Stimulated activated CD8-positive, alpha-beta memory T cell treated with anti-CD3 and anti-CD28 coated beads, Interleukin-7, amount 100 ng/mL, for 4 hours (primary cell): ENCODE data around the gene NUDCD2.
"Not testable (repeated sequence)": the region's sequence is repeated elsewhere in the genome, so short reads cannot be mapped to it uniquely, and the experiment has no call there.

Experiments used
- DNase-seq, 2 donors: peaks; one replicate each; pipeline ENCODE4 v3.0.0-alpha.2; 2020; ENCODE audit warnings: low read depth in 2 of 2

Gene NUDCD2

GRCh38 chr5:163467682-163468081, 7.8 kb upstream of the NUDCD2 start:
- DNase-seq: no peak

- no peak for DNase-seq
These were observed 3.1 kb upstream of the NUDCD2 start for GRCh38 chr5:163463063-163463435.

- DNase-seq: no peak
These were observed 765 bp upstream of the NUDCD2 start, which contains the start of gene HMMR for GRCh38 chr5:163460562-163461171. TSS of gene HMMR (plus strand) at chr5:163460632. CDS start at chr5:163460693, 61 bp downstream.

GRCh38 chr5:163459462-163459818, 462 bp downstream of the NUDCD2 start:
- DNase-seq: no peak

- no peak for DNase-seq
These were observed 1.0 kb downstream of the NUDCD2 start for GRCh38 chr5:163458778-163459385.

- no peak for DNase-seq
These were observed 3.1 kb downstream of the NUDCD2 start for GRCh38 chr5:163456840-163457239.

GRCh38 chr5:163456029-163456589, 3.8 kb downstream of the NUDCD2 start:
- no peak for DNase-seq

GRCh38 chr5:163455406-163455805, 4.5 kb downstream of the NUDCD2 start:
- not testable (repeated sequence) for DNase-seq

- no peak for DNase-seq
These were observed 6.2 kb downstream of the NUDCD2 start for GRCh38 chr5:163453705-163454104.

GRCh38 chr5:163451489-163451888, 8.4 kb downstream of the NUDCD2 start:
- DNase-seq: no peak

GRCh38 chr5:163448491-163448890, 11.4 kb downstream of the NUDCD2 start:
- no peak for DNase-seq

- DNase-seq: no peak
These were observed 12.0 kb downstream of the NUDCD2 start for GRCh38 chr5:163447875-163448274.

- DNase-seq: no peak
These were observed 12.7 kb downstream of the NUDCD2 start for GRCh38 chr5:163447191-163447590.

- DNase-seq: no peak
These were observed 14.6 kb downstream of the NUDCD2 start for GRCh38 chr5:163445345-163445744.

GRCh38 chr5:163444526-163444925, 15.4 kb downstream of the NUDCD2 start:
- DNase-seq: no peak

GRCh38 chr5:163440954-163441353, 18.9 kb downstream of the NUDCD2 start:
- no peak for DNase-seq

GRCh38 chr5:163439092-163439425, 20.8 kb downstream of the NUDCD2 start:
- no peak for DNase-seq

GRCh38 chr5:163437309-163438182, 22.4 kb downstream of the NUDCD2 start, which contains the start of gene CCNG1:
TSS of gene CCNG1 (plus strand) at chr5:163437595. CDS start at chr5:163439257, 1,662 bp downstream.
- DNase-seq: peak; percentile 80 to 81

- no peak for DNase-seq
These were observed 22.9 kb downstream of the NUDCD2 start for GRCh38 chr5:163437011-163437308.

- DNase-seq: no peak
These were observed 23.4 kb downstream of the NUDCD2 start for GRCh38 chr5:163436515-163436914.

- DNase-seq: no peak
These were observed 25.5 kb downstream of the NUDCD2 start for GRCh38 chr5:163434401-163434866.

- no peak for DNase-seq
These were observed 26.6 kb downstream of the NUDCD2 start for GRCh38 chr5:163433271-163433670.

GRCh38 chr5:163432544-163432943, 27.4 kb downstream of the NUDCD2 start:
- no peak for DNase-seq
